Vagina (tissue), 2 donors: ENCODE measurements around the gene CTNNA3. TPM values are rescaled to one million over a fixed set of nuclear protein-coding genes. Genes with fewer than 3 reads are reported as not detected.

Experiments
- DNase-seq, 2 donors: peaks; one replicate each; pipeline ENCODE4 v3.0.0-alpha.2; 2017; ENCODE audit errors: extremely low spot score in 2 of 2
- H3K27ac ChIP-seq: fragments of 200-600 bp; sonication (generic); one replicate; pipeline ENCODE4 v1.5.1; 2019
- H3K27me3 ChIP-seq: fragments of 200-600 bp; sonication (generic); one replicate; pipeline ENCODE4 v1.5.1; 2019
- H3K36me3 ChIP-seq, 2 donors: fragments of 200-600 bp; sonication (generic); one replicate each; pipeline ENCODE4 v1.5.1; 2017 to 2019
- H3K4me1 ChIP-seq: fragments of 200-600 bp; sonication (generic); one replicate; pipeline ENCODE4 v1.5.1; 2019
- H3K4me3 ChIP-seq, 2 donors: fragments of 200-600 bp; sonication (generic); 1 replicate in 1 of 2; 2 replicates in 1 of 2; pipeline ENCODE4 v1.5.1; 2016 to 2019
- H3K9me3 ChIP-seq: fragments of 200-600 bp; sonication (generic); one replicate; pipeline ENCODE4 v1.5.1; 2019
- CTCF ChIP-seq, 3 experiments: fragments of 450-650 bp in 2 of 3; fragments of 200-600 bp in 1 of 3; sonication (generic) in 1 of 3; IDR thresholded peaks; one replicate each; pipeline ENCODE4 v1.5.1; 2017 to 2019; ENCODE audit warnings: antibody characterized with exemption in 3 of 3, mild to moderate bottlenecking in 2 of 3, moderate library complexity in 2 of 3
- POLR2A ChIP-seq, 2 donors: fragments of 450-650 bp; IDR thresholded peaks; one replicate each; pipeline ENCODE4 v1.6.1; 2017; ENCODE audit warnings: antibody characterized with exemption in 2 of 2, mild to moderate bottlenecking in 2 of 2, moderate library complexity in 2 of 2
- POLR2AphosphoS5 ChIP-seq, 2 donors: sonication (generic); formaldehyde crosslinking; IDR thresholded peaks; one replicate each; pipeline ENCODE4 v1.9.0; 2017; ENCODE audit warnings: antibody characterized with exemption in 2 of 2, mild to moderate bottlenecking in 2 of 2, low read depth in 1 of 2; ENCODE audit not compliant: insufficient read depth in 1 of 2
- intact Hi-C: fragments of 100-400 bp; cut with DNase I; formaldehyde crosslinking; loops from one replicate; pipeline ENCODE4 v1.15.1; 2023
- total RNA-seq: library from RNA; depleted of rRNA; stranded (reverse); fragments of >200 nt; gene quantifications from one replicate; pipeline ENCODE4 v1.2.3, GENCODE V29; 2016

CTNNA3 gene
- total RNA-seq, 1 donor from 2014 or later = 0.98 TPM

- TF ChIP-seq CTCF (IDR thresholded peaks at IDR 0.05) (no peak), POLR2A (IDR thresholded peaks at IDR 0.05) (no peak), POLR2AphosphoS5 (IDR thresholded peaks at IDR 0.05; ENCODE audit: insufficient read depth in 1 of 2, low read depth in 1 of 2) (no peak)
- Histone ChIP-seq H3K27ac (no peak overlapping the region), H3K9me3 (no peaks in the 10 kb centered on the region), H3K27me3 (no peaks in the 10 kb centered on the region), H3K4me3 (no peak overlapping the region), H3K4me1 (no peaks in the 10 kb centered on the region), H3K36me3 (no peaks in the 10 kb centered on the region)
- no peak for DNase-seq
- intact Hi-C loops = no loop called here
These were observed 588.3 kb downstream of the CTNNA3 start for GRCh38 chr10:67107670-67108069.

GRCh38 chr10:67100951-67101350 lies 595.0 kb downstream of the CTNNA3 start:
- no peak overlapping the region for H3K27ac ChIP-seq
- no peaks in the 10 kb centered on the region for H3K4me1 ChIP-seq
- intact Hi-C loops = no loop called here

GRCh38 chr10:67098461-67098860 lies 597.5 kb downstream of the CTNNA3 start:
- DNase-seq = no peak
- no peak for TF ChIP-seq POLR2A (IDR thresholded peaks at IDR 0.05)
- no peak for TF ChIP-seq POLR2AphosphoS5 (IDR thresholded peaks at IDR 0.05; ENCODE audit: insufficient read depth in 1 of 2, low read depth in 1 of 2)
- no peak for TF ChIP-seq CTCF (IDR thresholded peaks at IDR 0.05)
- H3K36me3 ChIP-seq = no peaks in the 10 kb centered on the region
- intact Hi-C loops = no loop called here
- no peaks in the 10 kb centered on the region for H3K27me3 ChIP-seq
- no peaks in the 10 kb centered on the region for H3K9me3 ChIP-seq
- H3K4me1 ChIP-seq = no peaks in the 10 kb centered on the region
- no peak overlapping the region for H3K27ac ChIP-seq
- H3K4me3 ChIP-seq = no peak overlapping the region

More at GRCh38 chr10:67100951-67101350, 595.0 kb downstream of the CTNNA3 start:
- Histone ChIP-seq H3K4me3 (no peak overlapping the region), H3K36me3 (no peaks in the 10 kb centered on the region), H3K9me3 (no peaks in the 10 kb centered on the region), H3K27me3 (no peaks in the 10 kb centered on the region)
- no peak for TF ChIP-seq POLR2AphosphoS5 (IDR thresholded peaks at IDR 0.05; ENCODE audit: insufficient read depth in 1 of 2, low read depth in 1 of 2)
- no peak for TF ChIP-seq POLR2A (IDR thresholded peaks at IDR 0.05)
- TF ChIP-seq CTCF (IDR thresholded peaks at IDR 0.05) = no peak
- DNase-seq = no peak

GRCh38 chr10:67095531-67095930 lies 600.5 kb downstream of the CTNNA3 start:
- TF ChIP-seq CTCF (IDR thresholded peaks at IDR 0.05) = no peak
- no peak for TF ChIP-seq POLR2A (IDR thresholded peaks at IDR 0.05)
- TF ChIP-seq POLR2AphosphoS5 (IDR thresholded peaks at IDR 0.05; ENCODE audit: insufficient read depth in 1 of 2, low read depth in 1 of 2) = no peak
- H3K9me3 ChIP-seq = no peaks in the 10 kb centered on the region

GRCh38 chr10:67088036-67088435 lies 608.0 kb downstream of the CTNNA3 start:
- Histone ChIP-seq H3K27me3 (no peaks in the 10 kb centered on the region), H3K36me3 (no peaks in the 10 kb centered on the region), H3K4me1 (no peaks in the 10 kb centered on the region), H3K9me3 (no peaks in the 10 kb centered on the region), H3K4me3 (no peak overlapping the region), H3K27ac (no peak overlapping the region)
- no peak for DNase-seq
- TF ChIP-seq POLR2A (IDR thresholded peaks at IDR 0.05) = no peak
- no peak for TF ChIP-seq CTCF (IDR thresholded peaks at IDR 0.05)
- no peak for TF ChIP-seq POLR2AphosphoS5 (IDR thresholded peaks at IDR 0.05; ENCODE audit: insufficient read depth in 1 of 2, low read depth in 1 of 2)
- intact Hi-C loops = no loop called here

More at GRCh38 chr10:67095531-67095930, 600.5 kb downstream of the CTNNA3 start:
- Histone ChIP-seq H3K4me1 (no peaks in the 10 kb centered on the region), H3K36me3 (no peaks in the 10 kb centered on the region), H3K27ac (no peak overlapping the region), H3K27me3 (no peaks in the 10 kb centered on the region), H3K4me3 (no peak overlapping the region)
- no peak for DNase-seq
- intact Hi-C loops = no loop called here
